Measurements from ENCODE around the gene RNF213.

DNA sequence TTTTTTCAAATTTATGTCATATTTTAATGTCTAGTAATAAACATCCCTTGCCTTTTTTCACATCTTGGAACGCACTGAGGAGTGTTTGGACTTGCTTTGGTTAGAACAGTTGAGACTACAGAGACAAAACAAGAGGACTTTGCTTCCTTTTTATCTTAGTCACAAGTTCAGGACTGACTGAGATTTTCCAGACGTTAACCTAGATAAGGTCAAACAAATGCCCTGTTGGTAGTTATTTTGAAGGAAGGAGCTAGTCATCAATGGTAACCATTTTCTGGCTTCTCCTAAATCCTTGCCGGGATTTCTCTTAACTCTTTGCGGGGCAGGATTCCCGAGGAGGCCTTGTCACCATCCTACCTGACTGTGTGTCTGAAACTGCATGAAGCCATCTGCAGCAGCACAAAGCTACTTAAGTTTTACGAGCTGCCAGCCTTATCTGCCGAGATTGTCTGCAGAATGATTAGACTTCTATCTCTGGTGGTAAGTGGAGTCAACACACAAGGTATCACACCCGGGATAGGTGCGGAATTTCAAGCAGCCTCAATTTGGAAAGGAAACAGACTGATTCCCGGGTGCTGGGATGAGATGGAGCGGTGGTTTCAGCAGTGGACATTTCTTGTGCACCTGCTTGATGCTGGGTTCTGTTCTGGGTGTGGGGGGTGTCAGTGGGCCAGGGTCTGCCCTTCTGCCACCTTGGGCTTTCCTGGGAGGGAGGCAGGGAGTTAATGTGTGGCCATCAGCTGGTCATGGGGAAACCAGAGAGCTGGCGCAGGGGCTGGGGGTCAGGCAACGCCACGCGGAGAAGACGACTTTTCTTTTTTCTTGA lies 48.3 kb downstream of the RNF213 start:
- TF ChIP-seq, protein P1, sequence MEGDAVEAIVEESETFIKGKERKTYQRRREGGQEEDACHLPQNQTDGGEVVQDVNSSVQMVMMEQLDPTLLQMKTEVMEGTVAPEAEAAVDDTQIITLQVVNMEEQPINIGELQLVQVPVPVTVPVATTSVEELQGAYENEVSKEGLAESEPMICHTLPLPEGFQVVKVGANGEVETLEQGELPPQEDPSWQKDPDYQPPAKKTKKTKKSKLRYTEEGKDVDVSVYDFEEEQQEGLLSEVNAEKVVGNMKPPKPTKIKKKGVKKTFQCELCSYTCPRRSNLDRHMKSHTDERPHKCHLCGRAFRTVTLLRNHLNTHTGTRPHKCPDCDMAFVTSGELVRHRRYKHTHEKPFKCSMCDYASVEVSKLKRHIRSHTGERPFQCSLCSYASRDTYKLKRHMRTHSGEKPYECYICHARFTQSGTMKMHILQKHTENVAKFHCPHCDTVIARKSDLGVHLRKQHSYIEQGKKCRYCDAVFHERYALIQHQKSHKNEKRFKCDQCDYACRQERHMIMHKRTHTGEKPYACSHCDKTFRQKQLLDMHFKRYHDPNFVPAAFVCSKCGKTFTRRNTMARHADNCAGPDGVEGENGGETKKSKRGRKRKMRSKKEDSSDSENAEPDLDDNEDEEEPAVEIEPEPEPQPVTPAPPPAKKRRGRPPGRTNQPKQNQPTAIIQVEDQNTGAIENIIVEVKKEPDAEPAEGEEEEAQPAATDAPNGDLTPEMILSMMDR (IDR thresholded peaks at IDR 0.05 in 8 of 11, conservative IDR thresholded peaks at IDR 0.05 in 3 of 11), result no peak
- TF ChIP-seq POLR2A (IDR thresholded peaks at IDR 0.05), result no peak
